Erythroblast (primary cell): ENCODE measurements around the gene EVA1C.

Experiments
- GATA1 ChIP-seq: IDR thresholded peaks from 2 replicates; pipeline ENCODE4 v1.6.1; 2011; ENCODE audit warnings: low read depth, mild to moderate bottlenecking, control low read depth, low read length, moderate library complexity
- POLR2A ChIP-seq: IDR thresholded peaks from 2 replicates; pipeline ENCODE4 v1.6.1; 2011; ENCODE audit warnings: mild to moderate bottlenecking, low read length

GRCh38 chr21:32507342-32507919, 94.9 kb downstream of the EVA1C start:
- TF ChIP-seq POLR2A (no peak), GATA1 (no peak)
